Right renal pelvis (tissue), 4 donors: Measurements from ENCODE around the gene OXLD1. TPM values are rescaled to one million over a fixed set of nuclear protein-coding genes. Genes with fewer than 3 reads are reported as not detected.
A peak's percentile ranks its signal among the peaks of the same experiment; 100 is the strongest.

ENCODE experiments used
- DNase-seq, 4 donors: peaks; one replicate each; pipeline ENCODE4 v3.0.0-alpha.2; 2013; ENCODE audit warnings: low read depth in 4 of 4, low spot score in 3 of 4, missing footprints in 1 of 4
- polyA plus RNA-seq, 4 donors: library from polyadenylated mRNA; unstranded; fragments of 120-200 nt; gene quantifications; one replicate each; pipeline ENCODE4 v1.2.1, GENCODE V29; 2013; ENCODE audit not compliant: insufficient read length in 4 of 4

Gene OXLD1
- polyA plus RNA-seq, result 10 to 100 TPM; 10.4 to 24.0 (median 15.9) TPM

DNA sequence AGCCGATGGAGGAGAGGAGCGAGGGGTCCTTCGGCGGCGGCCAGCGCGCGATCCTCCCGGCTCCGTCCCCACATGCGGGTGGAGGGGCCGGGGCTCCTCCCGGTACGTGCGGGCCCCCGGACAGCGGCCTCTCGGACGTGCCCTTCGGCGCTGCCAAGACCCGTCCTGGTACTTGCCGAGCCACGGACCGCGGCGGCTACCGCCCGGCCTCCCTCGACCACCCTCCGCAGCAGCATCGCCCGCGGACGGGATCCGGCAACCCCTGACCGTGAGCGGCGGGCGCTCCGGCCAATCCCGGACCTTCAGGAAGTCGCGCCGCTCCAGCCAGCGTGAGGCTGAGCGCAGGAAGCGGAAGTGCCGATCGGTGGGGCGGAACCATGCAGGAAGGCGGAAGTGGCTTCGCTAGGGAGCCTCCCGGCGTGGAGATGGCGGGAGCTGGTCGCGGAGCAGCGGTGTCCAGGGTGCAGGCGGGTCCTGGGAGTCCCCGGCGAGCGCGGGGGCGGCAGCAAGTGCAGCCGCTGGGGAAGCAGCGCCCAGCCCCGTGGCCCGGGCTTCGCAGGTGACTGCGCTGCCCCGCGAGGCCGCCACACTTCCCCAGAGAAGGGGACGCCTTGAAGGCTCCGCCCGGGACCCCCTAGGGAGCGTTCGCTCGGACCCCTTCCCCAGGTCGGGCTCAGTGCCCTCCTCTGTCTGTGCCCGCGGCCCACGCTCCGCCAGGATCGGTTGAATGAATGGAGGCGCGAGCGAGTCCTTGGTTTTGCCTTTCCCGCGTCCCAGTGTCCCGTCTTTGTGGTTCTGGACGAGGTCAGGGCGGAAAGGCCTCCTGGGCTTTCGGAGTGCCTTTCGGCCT lies at the start of gene OXLD1, which contains the start of gene CCDC137:
OXLD1 (minus strand) TSS at position 264 of the 850 bp plus-strand sequence; CDS start at position 236, 28 bp downstream.
CCDC137 (plus strand) TSS at position 396 of the 850 bp plus-strand sequence; CDS start at position 426, 30 bp downstream.
- DNase-seq, result peak; percentile 89 to 92 (median 91)

DNA sequence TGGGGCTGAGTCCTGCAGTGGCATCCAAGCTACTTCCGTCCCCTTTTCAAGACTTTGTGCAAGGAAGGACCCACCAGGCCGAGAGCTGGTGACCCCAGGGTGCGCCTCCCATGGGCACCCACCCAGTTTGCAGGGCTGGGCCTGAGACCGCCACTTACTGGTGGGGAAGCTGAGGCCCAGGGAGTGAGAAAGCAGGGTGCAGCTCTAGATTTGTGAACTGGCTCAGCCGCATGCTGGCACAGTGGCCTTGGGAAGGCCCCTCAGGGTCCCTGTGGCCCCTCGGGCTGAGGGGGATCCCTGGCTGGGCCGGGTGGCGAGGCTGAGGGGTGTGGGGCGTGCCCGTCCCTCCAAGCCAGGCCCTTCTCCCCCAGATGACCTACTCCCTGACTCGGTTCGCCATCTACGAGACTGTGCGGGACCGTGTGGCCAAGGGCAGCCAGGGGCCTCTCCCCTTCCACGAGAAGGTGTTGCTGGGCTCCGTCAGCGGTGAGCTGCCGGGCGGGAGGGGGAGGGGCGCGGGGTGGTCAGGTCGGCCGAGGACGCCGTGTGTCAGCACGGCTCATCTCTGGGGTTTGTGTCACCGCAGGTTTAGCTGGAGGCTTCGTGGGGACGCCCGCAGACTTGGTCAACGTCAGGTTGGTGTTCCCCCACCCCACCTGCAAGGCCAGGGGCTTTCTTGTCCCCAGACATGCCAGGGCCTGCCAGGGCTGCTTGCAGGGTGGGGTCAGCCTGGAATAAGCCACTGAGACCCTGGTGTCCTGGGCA lies 48.9 kb upstream of the OXLD1 start:
- no peak for DNase-seq

DNA sequence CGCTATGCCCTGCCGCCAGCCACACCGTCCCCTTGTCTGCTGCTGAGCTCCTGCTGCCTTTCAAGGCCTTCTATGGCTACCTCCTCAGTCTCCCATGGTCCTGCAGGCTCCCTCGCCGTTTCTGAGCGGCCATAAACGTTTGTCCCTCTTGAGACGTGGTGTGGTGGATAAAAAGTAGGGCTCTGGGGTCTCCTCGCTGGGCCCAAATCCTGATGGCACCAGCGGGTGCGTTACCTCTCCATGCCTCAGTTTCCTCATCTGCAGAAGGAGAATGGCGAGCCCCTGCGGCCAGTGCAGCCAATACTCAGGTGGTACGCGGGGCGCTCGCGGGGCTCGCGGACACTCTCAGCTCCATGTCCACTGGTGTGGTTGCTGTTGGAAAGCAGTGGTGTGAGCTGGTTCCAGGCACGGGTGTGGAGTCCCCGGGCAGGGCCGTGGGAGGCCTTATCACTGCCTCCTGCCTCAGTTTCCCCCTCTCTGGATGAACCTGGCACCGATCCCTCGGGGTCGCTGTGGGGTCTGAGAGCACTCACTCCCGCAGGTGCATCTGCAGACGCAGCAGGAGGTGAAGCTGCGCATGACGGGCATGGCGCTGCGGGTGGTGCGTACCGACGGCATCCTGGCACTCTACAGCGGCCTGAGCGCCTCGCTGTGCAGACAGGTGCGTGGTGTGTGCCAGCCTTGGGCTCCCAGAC lies 48.2 kb upstream of the OXLD1 start:
- DNase-seq, result no peak

DNA sequence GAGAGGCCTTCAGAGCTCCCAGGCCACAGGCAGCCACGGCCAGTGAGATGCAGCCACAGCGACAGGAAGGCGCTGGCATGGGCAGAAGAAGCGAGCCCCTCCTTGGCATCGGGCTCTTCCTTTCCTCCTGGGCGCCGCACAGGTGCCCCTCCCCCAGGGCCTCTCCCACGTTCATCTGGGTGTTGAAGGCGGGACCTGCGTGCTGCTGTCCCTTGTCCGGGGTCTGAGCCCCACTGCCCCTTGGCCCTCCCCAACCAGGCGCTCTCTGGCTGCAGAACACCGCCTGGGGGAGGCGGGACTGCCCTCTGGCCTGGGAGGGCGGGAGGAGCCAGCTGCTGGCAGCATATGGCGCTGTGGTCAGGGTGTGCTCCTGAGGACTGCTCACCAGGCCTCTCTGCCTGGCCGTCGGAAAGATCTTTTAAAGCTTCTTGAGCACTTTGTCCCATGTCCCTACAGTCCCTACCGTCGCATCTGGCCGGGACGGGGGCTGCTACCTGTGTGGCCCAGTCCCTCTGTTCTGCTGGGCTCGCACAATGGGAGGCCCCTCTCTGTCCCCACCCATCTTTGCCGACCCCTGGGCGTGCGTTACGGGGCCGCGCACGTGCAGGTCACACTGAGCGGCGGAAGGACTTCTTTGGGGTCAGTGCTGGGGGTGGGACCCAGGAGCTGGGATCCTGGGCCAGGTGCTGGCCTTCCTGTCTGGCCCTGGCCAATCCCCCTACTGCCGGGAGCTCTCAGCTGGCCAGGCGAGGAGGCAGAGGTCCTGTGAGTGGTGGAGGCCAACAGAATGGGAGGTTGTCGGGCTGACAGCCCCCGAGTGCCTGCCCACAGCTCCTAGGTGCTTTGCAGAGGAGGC lies 47.4 kb upstream of the OXLD1 start:
- DNase-seq, result no peak

DNA sequence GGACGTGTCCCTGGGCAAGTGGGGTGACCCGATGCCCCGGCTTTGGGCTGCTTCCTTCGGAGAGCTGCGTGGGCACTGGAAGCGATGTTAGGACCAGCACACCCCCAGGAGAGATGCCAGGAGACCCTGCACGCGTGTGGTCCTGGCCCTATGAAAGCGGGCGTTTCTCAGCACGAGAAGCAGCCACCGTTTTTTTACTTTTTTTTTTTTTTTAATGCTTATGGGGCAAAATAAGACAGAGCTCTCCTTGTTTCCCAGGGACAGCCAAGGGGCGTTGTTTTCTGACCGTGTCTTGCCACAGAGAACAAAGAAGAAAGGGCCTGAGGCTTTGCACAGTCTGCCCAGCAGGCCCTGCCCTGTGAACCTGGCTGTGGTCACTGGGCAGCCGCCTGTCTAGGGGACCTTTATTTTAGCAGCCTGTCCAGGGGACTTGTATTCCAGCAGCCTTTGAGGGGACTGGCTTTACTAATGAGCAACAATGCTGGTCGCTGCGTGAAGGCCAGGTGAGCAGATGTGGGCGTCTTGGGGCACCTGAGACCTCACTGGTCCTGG lies 46.7 kb upstream of the OXLD1 start:
- DNase-seq, result no peak

DNA sequence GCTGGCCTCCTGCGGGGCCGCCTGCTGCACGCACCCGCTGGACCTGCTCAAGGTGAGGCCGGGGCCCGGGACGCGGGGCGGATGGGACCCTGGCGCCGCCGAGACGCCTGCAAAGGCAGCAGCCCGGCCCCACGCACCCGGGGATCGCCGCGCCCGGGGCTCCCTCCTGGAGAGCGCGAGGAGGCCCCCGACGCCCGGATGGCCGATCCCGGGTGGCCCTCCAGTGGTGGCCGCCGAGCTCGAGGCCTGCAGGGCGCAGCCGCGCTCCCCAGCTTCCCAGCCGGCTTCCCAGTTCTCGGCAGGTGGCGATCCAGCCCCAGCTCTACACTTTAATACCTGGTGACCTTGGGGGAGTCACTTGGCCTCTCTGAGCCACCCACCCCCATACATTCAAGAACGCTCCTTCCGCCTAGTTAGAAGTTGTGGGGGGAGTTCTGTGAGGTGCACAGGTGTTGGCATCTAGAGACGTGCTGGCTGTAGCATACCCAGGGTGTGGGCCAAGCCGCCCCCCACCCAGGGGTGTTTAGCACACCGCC lies 46.1 kb upstream of the OXLD1 start:
- no peak for DNase-seq

DNA sequence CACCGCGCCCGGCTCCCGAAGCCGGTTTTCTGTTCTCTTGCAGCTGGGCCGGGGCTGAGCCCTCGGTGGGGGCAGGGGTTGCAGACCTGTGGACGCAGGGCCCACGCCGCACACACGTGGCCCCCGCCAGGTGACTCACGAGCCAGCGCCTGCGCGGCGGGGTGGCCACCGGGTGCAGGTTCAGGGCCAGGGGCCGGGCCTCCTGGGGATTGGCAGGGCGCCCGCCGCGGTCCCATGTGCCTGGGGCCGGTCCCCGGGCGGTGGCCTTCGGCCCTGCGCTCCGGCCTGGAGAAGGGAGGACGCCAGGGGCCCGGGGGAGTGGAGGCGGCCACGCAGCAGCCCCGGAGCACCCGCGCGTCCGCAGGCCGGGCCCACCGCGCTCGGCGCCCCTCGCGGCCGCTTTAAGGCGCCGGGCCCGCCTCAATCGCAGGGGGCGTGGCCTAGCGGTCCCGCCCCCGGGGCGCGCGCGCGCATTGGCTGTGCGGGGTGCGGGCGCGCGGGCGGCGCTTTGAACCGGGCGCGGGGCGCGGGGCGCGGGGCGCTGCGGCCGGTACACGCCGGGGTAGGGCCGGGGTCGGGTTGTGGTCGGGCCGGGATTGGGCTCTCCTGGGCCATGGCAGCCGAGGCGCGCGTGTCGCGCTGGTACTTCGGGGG lies 45.5 kb upstream of the OXLD1 start, which contains the start of gene SLC25A10:
SLC25A10 (plus strand) TSS at position 471 of the 654 bp plus-strand sequence; CDS start at position 614, 143 bp downstream.
- peak in 3 of 4 donors; percentile 64 to 68 (median 67) for DNase-seq

DNA sequence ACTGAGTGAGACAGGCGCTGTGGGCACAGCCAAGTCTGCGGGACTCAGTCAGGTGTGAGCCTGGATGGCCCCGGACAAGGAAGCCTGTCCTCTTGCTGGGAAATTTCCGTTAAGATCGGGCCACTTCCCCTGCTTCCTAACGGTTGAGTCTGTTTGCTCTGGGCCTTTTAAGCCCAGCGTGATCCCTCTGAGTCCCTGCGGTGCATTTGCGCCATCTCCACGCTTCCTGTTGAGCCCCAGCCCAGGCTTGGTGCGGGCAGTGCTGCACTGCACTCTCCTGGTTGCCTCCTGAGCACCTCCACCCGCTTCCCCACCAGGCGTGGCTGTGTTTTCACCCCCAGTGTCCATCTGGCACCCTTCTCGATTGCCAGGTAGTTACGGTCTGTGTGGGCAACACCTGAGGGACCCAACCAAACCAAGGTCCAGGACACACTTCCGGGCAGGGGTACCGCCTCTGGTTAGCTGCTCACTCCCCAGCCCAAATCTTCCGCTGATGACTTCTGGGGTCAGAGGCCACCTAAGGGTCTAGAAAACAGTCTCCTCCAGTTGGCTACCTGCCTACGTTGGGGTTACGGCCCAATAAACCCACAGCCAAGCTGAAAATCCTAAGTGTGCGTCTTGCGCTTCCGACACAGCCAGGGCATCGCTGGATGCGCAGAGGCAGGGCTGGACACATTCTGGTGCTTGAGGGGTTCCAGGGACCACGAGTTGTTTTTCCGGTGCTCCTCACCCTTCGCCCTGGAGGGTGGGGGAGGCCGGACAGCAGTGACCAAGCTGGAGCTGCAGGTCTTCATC lies 44.3 kb upstream of the OXLD1 start:
- DNase-seq, result no peak

DNA sequence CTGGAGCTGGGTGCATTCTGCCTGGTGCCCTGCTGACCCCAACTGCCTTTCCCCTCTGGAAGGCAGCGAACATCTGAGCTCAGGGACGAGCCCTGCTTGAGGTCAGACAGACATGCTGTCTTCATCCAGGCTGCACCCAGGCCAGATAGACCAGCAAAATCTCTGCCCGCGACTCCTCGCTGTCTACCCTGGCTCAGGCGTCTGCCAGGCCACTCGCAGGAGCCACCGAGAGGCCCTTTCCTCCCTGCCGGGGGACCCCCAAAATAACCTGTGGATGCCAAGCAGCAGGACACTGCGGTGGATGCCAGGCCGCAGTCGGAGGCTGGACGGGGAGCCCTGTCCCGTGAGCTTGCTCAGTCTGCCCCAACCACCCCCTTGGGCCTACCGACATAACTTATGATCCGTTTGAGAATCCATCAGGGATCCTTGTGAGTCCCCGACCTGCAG lies 42.4 kb upstream of the OXLD1 start:
- no peak for DNase-seq

DNA sequence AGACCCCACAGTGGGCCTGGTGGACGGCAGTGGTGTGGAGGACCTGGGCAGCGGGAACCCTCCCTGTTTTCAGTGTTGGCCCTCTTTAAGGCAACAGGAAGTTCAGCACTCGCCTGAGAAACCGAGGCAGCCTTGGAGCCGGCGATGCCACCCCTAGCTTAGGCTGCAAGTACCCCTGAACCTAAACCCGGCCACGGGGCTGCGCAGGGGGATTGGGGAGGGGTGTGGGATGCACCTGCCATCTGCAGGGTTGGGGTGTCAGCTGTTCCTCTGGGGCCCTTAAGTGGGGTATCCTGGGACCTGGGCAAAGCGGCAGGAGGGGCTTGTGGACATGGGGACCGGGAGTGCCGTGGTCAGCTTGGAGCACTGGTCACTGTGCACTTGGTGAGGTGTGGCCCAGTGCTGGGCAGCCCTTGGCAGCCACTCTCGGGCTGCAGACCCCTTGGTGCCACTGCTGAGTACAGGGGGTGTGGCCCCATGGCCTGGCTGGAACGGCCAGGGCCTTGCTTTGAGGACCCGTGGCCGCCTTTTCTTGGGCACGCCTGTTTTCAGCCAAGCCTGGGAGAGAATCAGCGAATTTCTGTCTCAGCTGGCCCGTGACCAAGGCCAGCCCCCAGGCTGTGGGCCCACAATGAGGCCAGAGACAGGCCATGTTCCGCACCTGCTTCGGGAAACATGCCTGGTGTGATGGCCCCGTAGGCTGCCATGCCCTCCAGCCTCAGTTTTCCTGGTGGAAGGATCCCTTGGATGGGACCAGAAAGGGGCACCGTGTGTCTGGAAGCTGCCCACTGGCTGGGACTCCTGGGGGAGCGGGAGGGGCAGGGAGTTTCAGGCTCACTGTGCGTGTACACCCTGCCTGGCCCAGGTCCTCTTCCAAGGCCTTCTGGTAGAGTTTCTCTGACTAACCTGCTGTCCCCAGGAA lies 41.6 kb upstream of the OXLD1 start:
- no peak for DNase-seq

DNA sequence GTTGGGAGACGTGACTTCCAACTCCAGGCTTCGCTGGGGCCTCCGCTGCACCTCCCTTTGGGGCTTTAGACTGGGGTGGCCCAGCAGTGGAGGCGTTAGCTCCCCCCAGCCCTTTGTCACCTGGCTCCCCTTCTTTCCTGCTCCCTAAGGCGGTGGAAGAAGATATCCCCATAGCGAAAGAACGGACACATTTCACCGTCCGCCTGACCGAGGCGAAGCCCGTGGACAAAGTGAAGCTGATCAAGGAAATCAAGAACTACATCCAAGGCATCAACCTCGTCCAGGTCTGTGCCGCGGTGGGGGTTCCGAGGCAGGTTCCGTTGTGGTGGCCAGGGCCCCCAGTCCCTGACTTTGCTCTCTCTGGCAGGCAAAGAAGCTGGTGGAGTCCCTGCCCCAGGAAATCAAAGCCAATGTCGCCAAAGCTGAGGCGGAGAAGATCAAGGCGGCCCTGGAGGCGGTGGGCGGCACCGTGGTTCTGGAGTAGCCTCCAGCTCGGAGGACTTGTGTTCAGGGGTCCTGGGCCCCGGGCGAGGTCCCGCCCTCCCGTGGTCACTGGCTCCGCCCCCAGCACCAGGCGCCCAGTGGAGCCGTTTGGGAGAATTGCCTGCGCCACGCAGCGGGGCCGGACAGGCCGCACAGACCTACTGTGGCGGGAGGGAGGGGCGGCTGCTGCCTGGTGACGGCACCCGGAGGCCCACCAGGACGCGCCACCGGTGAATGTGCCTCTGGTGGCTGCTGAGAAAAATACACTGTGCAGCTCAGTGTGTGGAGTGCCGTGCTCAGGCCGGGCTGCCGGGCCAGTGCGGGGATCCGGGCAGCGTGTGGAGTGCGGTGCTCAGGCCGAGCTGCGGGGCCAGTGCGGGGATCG lies 40.6 kb upstream of the OXLD1 start:
- no peak for DNase-seq

DNA sequence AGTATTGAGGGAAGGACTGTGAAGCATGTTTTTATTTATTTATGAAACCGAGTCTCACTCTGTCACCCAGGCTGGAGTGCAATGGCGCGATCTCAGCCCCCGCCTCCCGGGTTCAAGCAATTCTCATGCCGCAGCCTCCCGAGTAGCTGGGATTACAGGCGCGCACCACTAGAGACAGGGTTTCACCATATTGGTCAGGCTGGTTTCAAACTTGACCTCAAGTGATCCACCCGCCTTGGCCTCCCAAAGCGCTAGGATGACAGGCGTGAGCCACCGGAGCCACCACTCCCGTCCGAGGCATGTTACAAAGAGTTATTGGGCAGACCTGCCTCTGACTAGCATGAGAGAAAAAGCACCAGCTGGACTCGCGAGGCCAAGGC lies 39.8 kb upstream of the OXLD1 start:
- DNase-seq, result no peak

DNA sequence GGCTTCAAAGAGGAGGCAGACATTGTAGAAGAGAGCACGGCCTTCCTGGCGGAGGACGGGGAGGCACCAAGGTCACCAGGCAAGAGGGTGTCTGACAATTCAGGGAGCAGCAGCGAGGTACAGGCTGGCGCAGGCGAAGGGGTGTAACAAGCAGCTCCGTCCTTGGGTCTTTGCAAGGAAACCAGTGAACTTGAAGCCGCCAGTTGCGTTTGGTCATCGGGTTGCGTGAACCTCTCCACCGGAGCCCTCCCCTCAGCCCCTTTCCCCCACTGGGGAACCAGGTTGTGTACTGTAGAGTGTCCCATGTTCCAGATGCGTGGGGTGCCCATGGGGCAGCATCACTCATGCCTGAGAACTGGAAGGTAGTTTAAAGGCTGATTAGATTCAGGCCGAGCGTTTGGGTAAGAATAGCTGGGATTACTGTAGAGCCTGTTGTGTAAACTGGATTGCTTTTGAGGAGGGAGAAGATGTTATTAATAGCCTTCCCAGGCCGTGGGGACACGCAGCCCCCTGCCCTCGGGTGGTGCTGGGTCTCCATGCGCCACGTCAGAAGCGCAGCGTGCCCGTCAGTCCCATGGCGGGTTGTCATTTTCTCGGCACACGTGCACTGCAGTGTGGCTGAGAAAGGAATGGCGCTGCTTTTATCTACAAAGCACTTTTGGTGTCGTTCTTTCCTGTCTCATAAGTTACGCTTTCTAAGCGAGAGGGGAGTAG lies 39.3 kb upstream of the OXLD1 start:
- no peak for DNase-seq

DNA sequence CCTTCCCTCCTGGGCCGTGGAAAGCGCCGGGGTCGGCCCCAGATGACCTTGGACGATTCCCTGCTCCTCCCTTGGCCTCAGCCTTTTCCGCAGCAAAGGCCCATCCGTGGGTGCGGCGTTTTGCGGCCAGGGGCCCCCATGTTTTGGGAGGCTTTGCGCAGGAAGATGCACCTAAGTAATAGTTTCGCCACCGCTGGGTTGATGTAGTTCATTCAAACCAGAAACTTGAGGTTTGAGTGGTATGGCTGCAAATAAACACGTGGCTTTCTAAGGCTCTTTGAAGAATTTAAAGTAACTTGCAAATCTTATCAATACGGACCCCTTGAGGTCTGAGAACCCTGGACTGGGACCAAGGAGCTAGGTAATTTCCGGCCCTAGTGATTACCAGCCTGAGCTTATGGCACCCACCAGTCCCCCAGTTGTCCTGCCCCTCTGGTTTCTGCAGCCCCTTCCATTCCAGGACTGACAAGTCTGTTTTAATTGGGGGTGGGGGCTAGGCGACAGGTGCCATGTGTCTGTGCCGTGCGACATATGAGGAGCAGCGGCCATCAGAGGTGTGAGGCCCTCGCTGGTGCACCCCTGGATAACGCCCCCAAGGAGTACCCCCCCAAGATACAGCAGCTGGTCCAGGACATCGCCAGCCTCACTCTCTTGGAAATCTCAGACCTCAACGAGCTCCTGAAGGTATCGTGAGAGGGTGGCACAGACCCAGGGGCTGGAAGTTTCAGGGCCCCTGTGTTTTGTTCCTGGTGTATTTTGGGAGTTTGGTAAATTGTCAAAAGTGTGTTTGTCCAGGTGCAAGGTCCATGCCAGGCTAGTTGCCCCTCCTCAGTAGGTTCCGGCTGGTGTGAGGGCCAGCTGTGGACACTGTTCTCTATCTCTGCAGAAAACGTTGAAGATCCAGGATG lies 37.6 kb upstream of the OXLD1 start:
- DNase-seq, result no peak
